HL-60 (cell line): ENCODE measurements around the gene UBE2E2.

Source experiments
- CTCF ChIP-seq: IDR thresholded peaks from one replicate; pipeline ENCODE4 v1.5.1; 2011; ENCODE audit warnings: low read length, control low read depth, inconsistent platforms; ENCODE audit not compliant: insufficient read depth
- REST ChIP-seq: IDR thresholded peaks from 2 replicates; pipeline ENCODE4 v1.6.1; 2012; ENCODE audit warnings: low read depth; ENCODE audit not compliant: insufficient replicate concordance

GRCh38 chr3:23217872-23218554 lies 14.9 kb downstream of the UBE2E2 start:
- no peak for TF ChIP-seq CTCF
- no peak for TF ChIP-seq REST
